ENCODE results near the gene TWSG1.
A peak's percentile ranks its signal among the peaks of the same experiment; 100 is the strongest.

DNA sequence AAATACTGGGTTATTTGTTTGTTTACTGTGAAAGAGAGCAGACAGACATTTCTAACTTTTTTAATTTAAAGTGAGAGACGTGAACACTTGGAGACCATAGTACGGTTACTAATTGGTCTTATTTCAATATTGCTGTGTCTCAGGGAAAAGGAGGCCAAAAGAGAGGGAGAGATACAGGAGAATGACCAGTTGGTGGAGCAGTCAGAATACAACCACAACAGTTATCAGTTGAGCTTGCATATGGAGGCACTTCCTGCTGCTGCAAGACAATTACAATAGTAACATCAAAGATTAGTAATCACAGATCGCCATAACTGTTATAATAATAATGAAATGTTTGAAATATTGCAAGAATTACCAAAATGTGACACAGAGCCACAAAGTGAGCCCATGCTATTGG lies 58.2 kb downstream of the TWSG1 start:
- TF ChIP-seq TAF1 (IDR thresholded peaks at IDR 0.05; ENCODE audit: low read depth) (no peak), EP300 (IDR thresholded peaks at IDR 0.05; ENCODE audit: borderline replicate concordance) (no peak), NFIC (IDR thresholded peaks at IDR 0.05) (no peak), TEAD4 (IDR thresholded peaks at IDR 0.05) (no peak), RAD21 (IDR thresholded peaks at IDR 0.05; ENCODE audit: low read depth) (peak; percentile 30; the same call in 1 of the 2 replicates), YY1 (IDR thresholded peaks at IDR 0.05; ENCODE audit: low read depth) (no peak), CREB1 (IDR thresholded peaks at IDR 0.05; ENCODE audit: low read depth) (no peak), CEBPB (IDR thresholded peaks at IDR 0.05) (no peak)
- TF ChIP-seq, protein P1, sequence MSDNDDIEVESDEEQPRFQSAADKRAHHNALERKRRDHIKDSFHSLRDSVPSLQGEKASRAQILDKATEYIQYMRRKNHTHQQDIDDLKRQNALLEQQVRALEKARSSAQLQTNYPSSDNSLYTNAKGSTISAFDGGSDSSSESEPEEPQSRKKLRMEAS (IDR thresholded peaks at IDR 0.05): no peak
- TF ChIP-seq, protein P2, sequence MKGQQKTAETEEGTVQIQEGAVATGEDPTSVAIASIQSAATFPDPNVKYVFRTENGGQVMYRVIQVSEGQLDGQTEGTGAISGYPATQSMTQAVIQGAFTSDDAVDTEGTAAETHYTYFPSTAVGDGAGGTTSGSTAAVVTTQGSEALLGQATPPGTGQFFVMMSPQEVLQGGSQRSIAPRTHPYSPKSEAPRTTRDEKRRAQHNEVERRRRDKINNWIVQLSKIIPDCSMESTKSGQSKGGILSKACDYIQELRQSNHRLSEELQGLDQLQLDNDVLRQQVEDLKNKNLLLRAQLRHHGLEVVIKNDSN (IDR thresholded peaks at IDR 0.05): no peak
- TF ChIP-seq, protein P3, sequence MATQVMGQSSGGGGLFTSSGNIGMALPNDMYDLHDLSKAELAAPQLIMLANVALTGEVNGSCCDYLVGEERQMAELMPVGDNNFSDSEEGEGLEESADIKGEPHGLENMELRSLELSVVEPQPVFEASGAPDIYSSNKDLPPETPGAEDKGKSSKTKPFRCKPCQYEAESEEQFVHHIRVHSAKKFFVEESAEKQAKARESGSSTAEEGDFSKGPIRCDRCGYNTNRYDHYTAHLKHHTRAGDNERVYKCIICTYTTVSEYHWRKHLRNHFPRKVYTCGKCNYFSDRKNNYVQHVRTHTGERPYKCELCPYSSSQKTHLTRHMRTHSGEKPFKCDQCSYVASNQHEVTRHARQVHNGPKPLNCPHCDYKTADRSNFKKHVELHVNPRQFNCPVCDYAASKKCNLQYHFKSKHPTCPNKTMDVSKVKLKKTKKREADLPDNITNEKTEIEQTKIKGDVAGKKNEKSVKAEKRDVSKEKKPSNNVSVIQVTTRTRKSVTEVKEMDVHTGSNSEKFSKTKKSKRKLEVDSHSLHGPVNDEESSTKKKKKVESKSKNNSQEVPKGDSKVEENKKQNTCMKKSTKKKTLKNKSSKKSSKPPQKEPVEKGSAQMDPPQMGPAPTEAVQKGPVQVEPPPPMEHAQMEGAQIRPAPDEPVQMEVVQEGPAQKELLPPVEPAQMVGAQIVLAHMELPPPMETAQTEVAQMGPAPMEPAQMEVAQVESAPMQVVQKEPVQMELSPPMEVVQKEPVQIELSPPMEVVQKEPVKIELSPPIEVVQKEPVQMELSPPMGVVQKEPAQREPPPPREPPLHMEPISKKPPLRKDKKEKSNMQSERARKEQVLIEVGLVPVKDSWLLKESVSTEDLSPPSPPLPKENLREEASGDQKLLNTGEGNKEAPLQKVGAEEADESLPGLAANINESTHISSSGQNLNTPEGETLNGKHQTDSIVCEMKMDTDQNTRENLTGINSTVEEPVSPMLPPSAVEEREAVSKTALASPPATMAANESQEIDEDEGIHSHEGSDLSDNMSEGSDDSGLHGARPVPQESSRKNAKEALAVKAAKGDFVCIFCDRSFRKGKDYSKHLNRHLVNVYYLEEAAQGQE (IDR thresholded peaks at IDR 0.05; ENCODE audit: low read depth): no peak

All from Ishikawa (cell line).